Activated T-cell treated with anti-CD3 and anti-CD28 coated beads for 24 hours (primary cell): ENCODE data around the gene AP2M1.
"Not testable (repeated sequence)": the region's sequence is repeated elsewhere in the genome, so short reads cannot be mapped to it uniquely, and the experiment has no call there.

Experiments
- DNase-seq: peaks from one replicate; pipeline ENCODE4 v3.0.0-alpha.2; 2020; ENCODE audit warnings: low read depth

Gene AP2M1

GRCh38 chr3:184174646-184175492 is at the start of gene AP2M1:
Gene AP2M1 (plus strand): TSS chr3:184174855. CDS start chr3:184176994, 2,139 bp downstream.
- peak; percentile 97 for DNase-seq

- no peak for DNase-seq
Measured at GRCh38 chr3:184126006-184126405, 48.6 kb upstream of the AP2M1 start.

GRCh38 chr3:184129012-184129411 is 45.6 kb upstream of the AP2M1 start:
- no peak for DNase-seq

- no peak for DNase-seq
Measured at GRCh38 chr3:184132945-184133344, 41.7 kb upstream of the AP2M1 start.

- DNase-seq: peak; percentile 62
Measured at GRCh38 chr3:184133840-184134745, 40.6 kb upstream of the AP2M1 start.

- DNase-seq: peak; percentile 16
Measured at GRCh38 chr3:184134746-184135148, 39.9 kb upstream of the AP2M1 start.

- DNase-seq: peak; percentile 79
Measured at GRCh38 chr3:184135149-184135910, 39.3 kb upstream of the AP2M1 start, which contains the start of gene EIF2B5. Gene EIF2B5 (plus strand): TSS chr3:184135358. CDS start chr3:184135386, 28 bp downstream.

- no peak for DNase-seq
Measured at GRCh38 chr3:184135911-184136260, 38.8 kb upstream of the AP2M1 start.

GRCh38 chr3:184140436-184140835 is 34.2 kb upstream of the AP2M1 start:
- DNase-seq: no peak

GRCh38 chr3:184142199-184142598 is 32.5 kb upstream of the AP2M1 start:
- no peak for DNase-seq

GRCh38 chr3:184143327-184143726 is 31.3 kb upstream of the AP2M1 start:
- no peak for DNase-seq

GRCh38 chr3:184144505-184144904 is 30.1 kb upstream of the AP2M1 start:
- no peak for DNase-seq

- DNase-seq: no peak
Measured at GRCh38 chr3:184145111-184145524, 29.5 kb upstream of the AP2M1 start.

- DNase-seq: no peak
Measured at GRCh38 chr3:184145751-184146270, 28.8 kb upstream of the AP2M1 start.

GRCh38 chr3:184148076-184148475 is 26.6 kb upstream of the AP2M1 start:
- DNase-seq: no peak

- DNase-seq: no peak
Measured at GRCh38 chr3:184149123-184149522, 25.5 kb upstream of the AP2M1 start.

GRCh38 chr3:184149770-184150169 is 24.9 kb upstream of the AP2M1 start:
- DNase-seq: not testable (repeated sequence)

- no peak for DNase-seq
Measured at GRCh38 chr3:184154885-184155643, 19.6 kb upstream of the AP2M1 start, which contains the start of gene DVL3. Gene DVL3 (plus strand): TSS chr3:184155377. CDS start chr3:184155636, 259 bp downstream.

GRCh38 chr3:184155644-184156521 is 18.8 kb upstream of the AP2M1 start:
- peak; percentile 29 for DNase-seq

GRCh38 chr3:184156522-184156955 is 18.1 kb upstream of the AP2M1 start:
- no peak for DNase-seq
